ENCODE results near the gene CAB39. TPM values are rescaled to one million over a fixed set of nuclear protein-coding genes. Genes with fewer than 3 reads are reported as not detected.

CAB39 gene
- total and polyA plus RNA-seq, 2 experiments from 2014 or later = 18.7 to 67.5 TPM

GRCh38 chr2:230816735-230817134 lies 104.1 kb downstream of the CAB39 start:
- H3K36me3 Mint-ChIP-seq (ENCODE audit: low read depth) = peaks cover 26% of the 10 kb centered on the region
- no peak overlapping the region for H3K27ac Mint-ChIP-seq

More at GRCh38 chr2:230816735-230817134, 104.1 kb downstream of the CAB39 start:
- H3K9me2 ChIP-seq (ENCODE audit: insufficient read depth) = no peaks in the 10 kb centered on the region
- H3K4me2 ChIP-seq = no peak overlapping the region
- H3K4me3 Mint-ChIP-seq = no peak overlapping the region
- no peak for ATAC-seq
- H3K4me1 Mint-ChIP-seq = peaks cover 8% of the 10 kb centered on the region
- H3K27me3 Mint-ChIP-seq (ENCODE audit: insufficient read depth, low read depth, poor library complexity) = no peaks in the 10 kb centered on the region
- TF ChIP-seq STAT1 (IDR thresholded peaks at IDR 0.05; ENCODE audit: unreplicated experiment) (no peak), POLR2AphosphoS5 (IDR thresholded peaks at IDR 0.05; ENCODE audit: low read depth) (no peak), ETS1 (IDR thresholded peaks at IDR 0.05) (no peak), EZH2 (IDR thresholded peaks at IDR 0.05; ENCODE audit: low read depth, unreplicated experiment) (no peak), JUNB (IDR thresholded peaks at IDR 0.05; ENCODE audit: unreplicated experiment) (no peak), REST (IDR thresholded peaks at IDR 0.05; ENCODE audit: unreplicated experiment) (no peak), ZNF462 (CRISPR knock-in tag; IDR thresholded peaks at IDR 0.05) (no peak), EZH2phosphoT487 (IDR thresholded peaks at IDR 0.05; ENCODE audit: unreplicated experiment) (no peak), CREB1 (CRISPR knock-in tag; IDR thresholded peaks at IDR 0.05; ENCODE audit: low read depth) (no peak)
- TF ChIP-seq, protein P1, sequence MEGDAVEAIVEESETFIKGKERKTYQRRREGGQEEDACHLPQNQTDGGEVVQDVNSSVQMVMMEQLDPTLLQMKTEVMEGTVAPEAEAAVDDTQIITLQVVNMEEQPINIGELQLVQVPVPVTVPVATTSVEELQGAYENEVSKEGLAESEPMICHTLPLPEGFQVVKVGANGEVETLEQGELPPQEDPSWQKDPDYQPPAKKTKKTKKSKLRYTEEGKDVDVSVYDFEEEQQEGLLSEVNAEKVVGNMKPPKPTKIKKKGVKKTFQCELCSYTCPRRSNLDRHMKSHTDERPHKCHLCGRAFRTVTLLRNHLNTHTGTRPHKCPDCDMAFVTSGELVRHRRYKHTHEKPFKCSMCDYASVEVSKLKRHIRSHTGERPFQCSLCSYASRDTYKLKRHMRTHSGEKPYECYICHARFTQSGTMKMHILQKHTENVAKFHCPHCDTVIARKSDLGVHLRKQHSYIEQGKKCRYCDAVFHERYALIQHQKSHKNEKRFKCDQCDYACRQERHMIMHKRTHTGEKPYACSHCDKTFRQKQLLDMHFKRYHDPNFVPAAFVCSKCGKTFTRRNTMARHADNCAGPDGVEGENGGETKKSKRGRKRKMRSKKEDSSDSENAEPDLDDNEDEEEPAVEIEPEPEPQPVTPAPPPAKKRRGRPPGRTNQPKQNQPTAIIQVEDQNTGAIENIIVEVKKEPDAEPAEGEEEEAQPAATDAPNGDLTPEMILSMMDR (conservative IDR thresholded peaks at IDR 0.05; ENCODE audit: low read depth in 2 of 2) = no peak
- H3K4me1 ChIP-seq (ENCODE audit: insufficient read depth) = peaks cover 4% of the 10 kb centered on the region; the same call in 1 of the 2 replicates
- no peak for DNase-seq (ENCODE audit: low spot score)
- H3K4me3 ChIP-seq = no peak overlapping the region
- no peak overlapping the region for H2AFZ ChIP-seq
- H3K27ac ChIP-seq (ENCODE audit: low read depth) = no peak overlapping the region
- no peaks in the 10 kb centered on the region for H3K79me2 ChIP-seq (replicated peaks; ENCODE audit: insufficient read depth)
- no peaks in the 10 kb centered on the region for H3F3A ChIP-seq (replicated peaks; ENCODE audit: low read depth)
- no peaks in the 10 kb centered on the region; the same call in 1 of the 2 replicates for H4K20me1 ChIP-seq (replicated peaks; ENCODE audit: insufficient read depth)
- H3K36me3 ChIP-seq (ENCODE audit: insufficient read depth) = peaks cover 22% of the 10 kb centered on the region
- H3K27me3 ChIP-seq (ENCODE audit: insufficient read depth) = no peaks in the 10 kb centered on the region
- H3K9me3 Mint-ChIP-seq = no peaks in the 10 kb centered on the region
